Activated naive CD4-positive, alpha-beta T cell (primary cell): ENCODE measurements around the gene KRT40.

Experiments used
- DNase-seq, 4 experiments: peaks; one replicate each; lab custom pipeline; 2025; lab: John Stamatoyannopoulos, UW

The KRT40 gene

GRCh38 chr17:40952154-40952553 is 32.0 kb downstream of the KRT40 start:
- no peak for DNase-seq

- DNase-seq: no peak
Observed at GRCh38 chr17:40951011-40951622, 33.0 kb downstream of the KRT40 start.

DNA sequence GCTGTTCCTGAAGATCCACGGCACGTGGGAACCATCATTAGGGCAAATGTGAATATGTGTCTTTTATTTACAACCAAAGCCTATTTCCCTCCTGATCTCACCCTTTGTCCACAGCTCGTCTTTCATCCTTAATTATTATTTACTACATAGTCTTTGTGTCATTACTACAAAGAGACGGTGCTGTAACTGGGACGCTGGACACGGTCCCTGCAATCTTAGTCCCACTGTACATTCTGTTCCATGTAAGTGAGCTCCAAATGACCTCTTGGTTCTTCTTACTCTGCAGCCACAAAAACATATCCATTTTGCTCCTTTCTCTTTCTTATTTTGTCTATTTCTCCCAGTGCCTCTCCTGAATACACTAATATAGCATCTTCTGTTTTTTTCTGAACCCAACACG is 34.0 kb downstream of the KRT40 start:
- no peak for DNase-seq

DNA sequence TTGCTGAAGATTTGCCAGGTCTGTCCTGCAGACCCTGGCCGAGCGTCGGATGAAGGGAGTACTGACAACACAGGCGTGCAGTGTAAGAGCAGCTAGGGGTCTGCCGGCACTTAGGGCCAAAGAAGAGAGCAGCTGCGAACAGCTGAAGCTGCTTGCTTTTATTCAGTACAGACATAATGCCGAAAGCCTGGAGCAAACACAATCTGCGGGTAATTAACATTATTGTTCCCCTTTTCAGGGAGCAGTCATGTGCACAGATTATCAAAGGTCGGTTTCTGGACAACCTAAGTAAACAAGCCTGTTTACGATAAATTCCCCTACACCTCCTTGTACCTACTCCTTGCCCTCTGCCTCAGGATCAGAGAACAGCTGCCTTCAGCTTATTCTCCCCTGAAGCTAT is 34.7 kb downstream of the KRT40 start:
- no peak for DNase-seq

DNA sequence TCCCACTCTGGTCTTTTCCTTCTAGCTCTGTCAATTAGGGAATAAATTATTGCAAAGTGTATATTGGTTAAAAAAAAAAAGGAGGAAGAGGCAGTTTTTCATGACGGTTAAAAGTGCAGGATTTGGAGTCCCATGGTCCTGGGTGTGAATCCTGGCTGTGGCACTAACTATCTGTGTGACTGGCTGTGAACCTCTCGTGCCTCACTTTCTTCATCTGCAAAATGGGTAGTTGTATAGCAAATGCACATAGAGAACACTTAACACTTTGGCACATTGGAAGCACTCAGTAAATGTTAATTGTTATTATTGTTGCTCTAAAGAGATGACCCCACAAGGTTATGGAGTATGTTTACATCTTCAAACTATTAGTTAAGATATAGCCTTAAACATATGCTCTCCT is 36.2 kb downstream of the KRT40 start:
- no peak for DNase-seq

DNA sequence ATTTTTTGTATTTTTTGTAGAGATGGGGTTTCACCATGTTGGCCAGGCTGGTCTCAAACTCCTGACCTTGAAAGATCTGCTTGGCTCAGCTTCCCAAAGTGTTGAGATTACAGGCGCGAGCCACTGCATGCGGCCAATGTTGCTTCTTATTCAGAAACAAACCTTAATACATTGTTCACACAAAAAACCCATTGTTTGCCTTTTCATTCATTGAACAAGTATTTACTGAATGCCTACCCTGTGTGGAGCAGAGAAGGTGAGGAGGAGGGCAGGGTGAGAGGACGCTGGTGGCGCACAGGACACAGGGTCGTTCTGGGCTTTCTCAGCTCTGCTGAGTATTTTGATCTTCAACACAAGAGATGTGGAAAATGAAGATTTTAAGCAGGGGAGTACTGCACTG is 38.7 kb downstream of the KRT40 start:
- DNase-seq: no peak

GRCh38 chr17:40944531-40944930 is 39.6 kb downstream of the KRT40 start:
- no peak for DNase-seq

GRCh38 chr17:40942553-40942952 is 41.6 kb downstream of the KRT40 start:
- no peak for DNase-seq

DNA sequence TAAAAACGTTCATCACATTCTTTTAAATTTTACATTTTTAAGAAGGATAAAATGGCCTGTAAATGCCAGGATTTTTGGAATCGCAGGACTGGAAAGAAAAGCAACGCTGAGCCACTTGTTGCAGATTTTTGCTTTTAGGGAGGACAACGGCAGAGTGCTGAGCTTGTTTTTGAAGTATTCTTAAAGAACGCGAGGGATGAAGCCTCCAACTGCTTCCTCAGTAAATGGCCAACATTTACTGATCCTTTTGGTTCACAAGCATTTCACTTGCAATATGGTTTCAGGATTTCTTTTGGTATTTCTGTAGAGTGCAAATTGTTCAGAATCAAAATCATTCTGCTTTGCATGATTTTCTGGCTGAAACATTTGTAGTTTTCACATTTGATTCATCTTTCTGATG is 43.9 kb downstream of the KRT40 start:
- DNase-seq: no peak

- no peak for DNase-seq
Observed at GRCh38 chr17:40938981-40939380, 45.1 kb downstream of the KRT40 start.

DNA sequence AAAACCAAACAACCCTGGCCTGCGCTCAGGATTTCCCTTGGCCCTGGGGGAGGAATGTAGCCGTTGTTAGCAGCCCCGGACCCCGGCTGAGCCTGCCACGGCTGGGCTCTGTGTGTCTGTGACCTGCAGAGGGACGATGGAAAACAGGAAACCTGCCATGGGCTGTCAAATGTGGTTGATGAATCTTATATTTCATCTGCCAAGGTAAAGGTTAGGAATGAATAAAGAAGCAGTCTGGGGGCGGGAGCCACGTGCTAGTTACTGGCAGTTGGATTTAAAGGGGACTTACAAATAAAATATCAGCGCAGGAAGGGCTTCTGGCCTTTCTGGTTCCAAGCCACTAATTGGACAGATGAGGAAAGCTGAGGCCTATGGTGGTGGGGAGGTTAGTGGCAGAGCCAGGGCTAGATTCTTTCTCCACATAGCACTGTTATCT is 46.7 kb downstream of the KRT40 start, which contains the start of gene KRT23:
Gene KRT23, minus strand, starts transcription at position 263 of the 436 bp plus-strand sequence. CDS start 1,043 bp downstream, outside the sequence.
- DNase-seq: no peak

GRCh38 chr17:40936976-40937375 is 47.1 kb downstream of the KRT40 start:
- DNase-seq: no peak

GRCh38 chr17:40936437-40936971 is 47.6 kb downstream of the KRT40 start:
- DNase-seq: no peak

- DNase-seq: no peak
Observed at GRCh38 chr17:40935624-40936023, 48.5 kb downstream of the KRT40 start.

- no peak for DNase-seq
Observed at GRCh38 chr17:40932608-40933007, 51.5 kb downstream of the KRT40 start.

DNA sequence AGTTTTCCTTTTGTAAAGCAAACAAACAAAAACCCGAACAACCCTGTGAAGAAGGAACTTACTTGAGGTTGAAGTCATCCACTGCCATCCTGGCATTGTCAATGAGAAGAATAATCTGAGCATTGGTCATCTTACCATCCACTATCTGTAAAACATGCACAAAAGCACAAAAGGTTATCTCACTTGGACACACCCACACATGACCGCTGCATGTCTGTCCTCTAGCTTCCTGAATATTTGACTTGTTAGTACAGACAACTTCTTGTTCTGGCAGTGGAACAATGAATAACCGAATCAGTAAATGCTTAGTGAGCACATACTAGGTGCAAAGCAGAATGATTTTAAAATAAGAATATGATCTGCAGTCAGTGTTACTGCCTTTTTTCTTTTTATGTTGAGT is 52.8 kb downstream of the KRT40 start:
- DNase-seq: no peak
